Breast epithelium (tissue), 4 donors: ENCODE data around the gene SETD2. TPM values are rescaled to one million over a fixed set of nuclear protein-coding genes. Genes with fewer than 3 reads are reported as not detected.
A peak's percentile ranks its signal among the peaks of the same experiment; 100 is the strongest.

Experiments
- DNase-seq, 2 donors: peaks; one replicate each; pipeline ENCODE4 v3.0.0-alpha.2; 2019; ENCODE audit warnings: low spot score in 2 of 2
- H3K27ac ChIP-seq, 2 donors: fragments of 200-600 bp; sonication (generic) in 1 of 2; one replicate each; pipeline ENCODE4 v1.5.1; 2016 to 2019; ENCODE audit warnings: mild to moderate bottlenecking in 1 of 2
- H3K27me3 ChIP-seq, 2 donors: fragments of 200-600 bp; sonication (generic) in 1 of 2; one replicate each; pipeline versions ENCODE4 v1.5.1 to v1.6.0; 2017 to 2019; ENCODE audit warnings: control low read depth in 1 of 2, mild to moderate bottlenecking in 1 of 2
- H3K36me3 ChIP-seq: fragments of 200-600 bp; one replicate; pipeline ENCODE4 v1.5.1; 2019
- H3K4me1 ChIP-seq, 2 donors: fragments of 200-600 bp; sonication (generic); one replicate each; pipeline ENCODE4 v1.5.1; 2016 to 2019; ENCODE audit warnings: control low read depth in 1 of 2
- H3K4me3 ChIP-seq, 3 donors: fragments of 200-600 bp; sonication (generic); 1 replicate in 2 of 3; 2 replicates in 1 of 3; pipeline ENCODE4 v1.5.1; 2016 to 2019; ENCODE audit warnings: mild to moderate bottlenecking in 3 of 3, moderate library complexity in 2 of 3
- H3K9me3 ChIP-seq, 2 donors: fragments of 200-600 bp; sonication (generic) in 1 of 2; one replicate each; pipeline ENCODE4 v1.5.1; 2016 to 2019; ENCODE audit warnings: control low read depth in 1 of 2
- POLR2A ChIP-seq: fragments of 450-650 bp; IDR thresholded peaks from one replicate; pipeline ENCODE4 v1.6.1; 2016; ENCODE audit warnings: antibody characterized with exemption, mild to moderate bottlenecking, moderate library complexity
- POLR2AphosphoS5 ChIP-seq, 3 donors: sonication (generic); formaldehyde crosslinking; IDR thresholded peaks; one replicate each; pipeline ENCODE4 v1.6.1; 2017; ENCODE audit warnings: antibody characterized with exemption in 3 of 3
- intact Hi-C: fragments of 100-400 bp; cut with DNase I; formaldehyde crosslinking; loops from one replicate; pipeline ENCODE4 v1.15.1; 2023; ENCODE audit warnings: low total_unique reads
- total RNA-seq, 3 donors: library from RNA; depleted of rRNA; stranded (reverse); fragments of >200 nt; gene quantifications; one replicate each; pipeline ENCODE4 v1.1.0, GENCODE V29; 2016
- TF ChIP-seq, protein P1 (sequence below), 3 donors: fragments of 450-650 bp; IDR thresholded peaks; one replicate each; pipeline ENCODE4 v1.5.1; 2016 to 2017; ENCODE audit warnings: antibody characterized with exemption in 3 of 3, mild to moderate bottlenecking in 3 of 3, moderate library complexity in 3 of 3

Gene SETD2
- total RNA-seq, 3 donors from 2014 or later = 59.8 to 87.8 (median 74.4) TPM

DNA sequence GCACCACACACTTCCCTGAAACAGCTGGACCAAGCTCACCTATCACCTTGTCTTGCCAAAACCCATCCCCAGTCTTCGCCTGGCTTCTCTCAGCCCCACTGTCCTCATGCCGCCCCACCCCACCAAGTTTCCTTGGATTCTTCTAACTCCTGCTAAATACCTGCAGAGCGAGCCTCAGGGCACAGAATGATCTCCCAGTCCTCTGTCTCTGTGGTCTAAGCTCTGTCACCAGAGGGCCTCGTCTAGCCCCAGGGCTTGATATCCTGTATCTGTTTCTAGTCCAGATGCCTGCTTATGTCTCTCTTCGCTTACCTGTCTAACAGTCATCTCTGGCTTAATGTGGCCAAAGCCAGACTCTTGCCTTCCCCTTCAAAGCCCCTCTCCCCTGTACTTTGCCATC, 197.1 kb downstream of the SETD2 start:
- Histone ChIP-seq H3K4me3 (no peak overlapping the region), H3K4me1 (peaks cover 8 to 28% of the 10 kb centered on the region in 2 donors), H3K9me3 (no peaks in the 10 kb centered on the region), H3K27ac (peak overlapping the region; percentile 48 to 50), H3K27me3 (no peaks in the 10 kb centered on the region), H3K36me3 (no peaks in the 10 kb centered on the region)
- intact Hi-C loops = loop anchor here (2.0 kb wide), 1 partner anchor 26 kb away; no protein-coding TSS in a partner anchor
- TF ChIP-seq POLR2AphosphoS5 (IDR thresholded peaks at IDR 0.05) = no peak
- TF ChIP-seq, protein P1, sequence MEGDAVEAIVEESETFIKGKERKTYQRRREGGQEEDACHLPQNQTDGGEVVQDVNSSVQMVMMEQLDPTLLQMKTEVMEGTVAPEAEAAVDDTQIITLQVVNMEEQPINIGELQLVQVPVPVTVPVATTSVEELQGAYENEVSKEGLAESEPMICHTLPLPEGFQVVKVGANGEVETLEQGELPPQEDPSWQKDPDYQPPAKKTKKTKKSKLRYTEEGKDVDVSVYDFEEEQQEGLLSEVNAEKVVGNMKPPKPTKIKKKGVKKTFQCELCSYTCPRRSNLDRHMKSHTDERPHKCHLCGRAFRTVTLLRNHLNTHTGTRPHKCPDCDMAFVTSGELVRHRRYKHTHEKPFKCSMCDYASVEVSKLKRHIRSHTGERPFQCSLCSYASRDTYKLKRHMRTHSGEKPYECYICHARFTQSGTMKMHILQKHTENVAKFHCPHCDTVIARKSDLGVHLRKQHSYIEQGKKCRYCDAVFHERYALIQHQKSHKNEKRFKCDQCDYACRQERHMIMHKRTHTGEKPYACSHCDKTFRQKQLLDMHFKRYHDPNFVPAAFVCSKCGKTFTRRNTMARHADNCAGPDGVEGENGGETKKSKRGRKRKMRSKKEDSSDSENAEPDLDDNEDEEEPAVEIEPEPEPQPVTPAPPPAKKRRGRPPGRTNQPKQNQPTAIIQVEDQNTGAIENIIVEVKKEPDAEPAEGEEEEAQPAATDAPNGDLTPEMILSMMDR (IDR thresholded peaks at IDR 0.05) = no peak
- TF ChIP-seq POLR2A = no peak
- DNase-seq = no peak

Other genes starting within 250 kb of the SETD2 start
- 10 to 100 TPM; 27.0 to 50.2 (median 43.9) TPM for gene CCDC12, start 187.4 kb downstream of the SETD2 start, total RNA-seq
- 10 to 100 TPM; 16.8 to 58.3 (median 54.4) TPM for gene NBEAL2, start 184.4 kb downstream of the SETD2 start, total RNA-seq
- 10 to 100 TPM in 1 of 3 donors, 1 to 10 TPM in 2; 4.5 to 10.7 (median 9.5) TPM for gene KIF9, start 118.7 kb upstream of the SETD2 start, total RNA-seq
- gene KLHL18, start 118.8 kb upstream of the SETD2 start, total RNA-seq = 10 to 100 TPM; 12.5 to 14.5 (median 14.1) TPM
- gene PTPN23, start 216.9 kb upstream of the SETD2 start, total RNA-seq = 10 to 100 TPM; 14.3 to 23.3 (median 18.4) TPM